HG03066 (cell line): ENCODE measurements around the gene VWA5A.
"Not testable (repeated sequence)": the region's sequence is repeated elsewhere in the genome, so short reads cannot be mapped to it uniquely, and the experiment has no call there.

ENCODE experiments used
- ATAC-seq: cut with Tn5 transposase; IDR thresholded peaks from one replicate; pipeline ENCODE4 v1.9.1; 2021; ENCODE audit warnings: low read depth; ENCODE audit not compliant: unreplicated experiment

VWA5A gene

GRCh38 chr11:124153821-124154220 is 38.6 kb downstream of the VWA5A start:
- no peak for ATAC-seq

- ATAC-seq: no peak
Observed at GRCh38 chr11:124159481-124159880, 44.2 kb downstream of the VWA5A start.

GRCh38 chr11:124160986-124161385 is 45.7 kb downstream of the VWA5A start:
- no peak for ATAC-seq

- no peak for ATAC-seq
Observed at GRCh38 chr11:124167826-124168231, 52.6 kb downstream of the VWA5A start.

GRCh38 chr11:124168796-124169195 is 53.5 kb downstream of the VWA5A start:
- ATAC-seq: no peak

GRCh38 chr11:124170315-124170714 is 55.1 kb downstream of the VWA5A start:
- ATAC-seq: not testable (repeated sequence)

GRCh38 chr11:124170801-124171586 is 55.7 kb downstream of the VWA5A start:
- ATAC-seq: no peak

GRCh38 chr11:124172101-124172500 is 56.9 kb downstream of the VWA5A start:
- no peak for ATAC-seq

GRCh38 chr11:124172599-124172998 is 57.3 kb downstream of the VWA5A start:
- no peak for ATAC-seq

- no peak for ATAC-seq
Observed at GRCh38 chr11:124174001-124174583, 58.8 kb downstream of the VWA5A start.

GRCh38 chr11:124176925-124177715 is 61.9 kb downstream of the VWA5A start:
- ATAC-seq: no peak

GRCh38 chr11:124179310-124179709 is 64.1 kb downstream of the VWA5A start:
- no peak for ATAC-seq

GRCh38 chr11:124183068-124183467 is 67.8 kb downstream of the VWA5A start, which contains the start of gene OR10D3:
Gene OR10D3 (plus strand): TSS chr11:124183345. CDS start chr11:124185270, 1,925 bp downstream.
- ATAC-seq: no peak

GRCh38 chr11:124190298-124191139 is 75.3 kb downstream of the VWA5A start:
- ATAC-seq: no peak

GRCh38 chr11:124193221-124194010 is 78.2 kb downstream of the VWA5A start:
- peak; percentile 59 for ATAC-seq

GRCh38 chr11:124194293-124195188 is 79.3 kb downstream of the VWA5A start:
- ATAC-seq: no peak

- ATAC-seq: peak; percentile 79
Observed at GRCh38 chr11:124195189-124195734, 80.0 kb downstream of the VWA5A start.
